HEK293 (cell line): ENCODE results near the gene NME3.

ENCODE experiments used
- EGR2 ChIP-seq: fragments of 450-650 bp; formaldehyde crosslinking; IDR thresholded peaks from 2 replicates; pipeline ENCODE4 v1.5.1; 2016; ENCODE audit warnings: low read depth, missing biosample characterization, missing genetic modification characterization
- GFI1B ChIP-seq: fragments of 450-650 bp; formaldehyde crosslinking; IDR thresholded peaks from 2 replicates; pipeline ENCODE4 v1.5.1; 2016; ENCODE audit warnings: missing biosample characterization, missing genetic modification characterization
- GLIS2 ChIP-seq: fragments of 450-650 bp; formaldehyde crosslinking; IDR thresholded peaks from 2 replicates; pipeline ENCODE4 v1.5.1; 2016; ENCODE audit warnings: missing biosample characterization, missing genetic modification characterization
- KLF10 ChIP-seq: fragments of 450-650 bp; IDR thresholded peaks from 2 replicates; pipeline ENCODE4 v1.5.1; 2018; ENCODE audit warnings: missing biosample characterization, mild to moderate bottlenecking, missing genetic modification characterization
- KLF8 ChIP-seq: fragments of 450-650 bp; formaldehyde crosslinking; IDR thresholded peaks from 2 replicates; pipeline ENCODE4 v1.5.1; 2016; ENCODE audit warnings: missing biosample characterization, missing genetic modification characterization
- OSR2 ChIP-seq: fragments of 450-650 bp; formaldehyde crosslinking; IDR thresholded peaks from 2 replicates; pipeline ENCODE4 v1.5.1; 2016; ENCODE audit warnings: missing biosample characterization, missing genetic modification characterization
- SALL2 ChIP-seq: fragments of 450-650 bp; formaldehyde crosslinking; IDR thresholded peaks from 2 replicates; pipeline ENCODE4 v1.5.0; 2017; ENCODE audit warnings: missing biosample characterization, mild to moderate bottlenecking, missing genetic modification characterization, borderline replicate concordance
- SP2 ChIP-seq: fragments of 450-650 bp; formaldehyde crosslinking; IDR thresholded peaks from 2 replicates; pipeline ENCODE4 v1.5.1; 2016; ENCODE audit warnings: missing biosample characterization, missing genetic modification characterization
- ZBTB20 ChIP-seq: fragments of 450-650 bp; formaldehyde crosslinking; IDR thresholded peaks from 2 replicates; pipeline ENCODE4 v1.5.1; 2016; ENCODE audit warnings: missing biosample characterization, missing genetic modification characterization
- ZBTB8A ChIP-seq: fragments of 450-650 bp; formaldehyde crosslinking; IDR thresholded peaks from 2 replicates; pipeline ENCODE4 v1.5.1; 2016; ENCODE audit warnings: missing biosample characterization, missing genetic modification characterization
- ZFHX2 ChIP-seq: fragments of 450-650 bp; formaldehyde crosslinking; conservative IDR thresholded peaks from 2 replicates; pipeline ENCODE4 v1.5.1; 2016; ENCODE audit warnings: missing biosample characterization, missing genetic modification characterization
- ZNF174 ChIP-seq: fragments of 450-650 bp; formaldehyde crosslinking; IDR thresholded peaks from 2 replicates; pipeline ENCODE4 v1.5.0; 2017; ENCODE audit warnings: missing biosample characterization, mild to moderate bottlenecking, missing genetic modification characterization
- ZNF23 ChIP-seq: fragments of 450-650 bp; formaldehyde crosslinking; IDR thresholded peaks from 2 replicates; pipeline ENCODE4 v1.5.1; 2016; ENCODE audit warnings: missing biosample characterization, missing genetic modification characterization, borderline replicate concordance
- ZNF423 ChIP-seq: fragments of 450-650 bp; formaldehyde crosslinking; IDR thresholded peaks from 2 replicates; pipeline ENCODE4 v1.5.1; 2016; ENCODE audit warnings: missing biosample characterization, missing genetic modification characterization
- ZNF473 ChIP-seq: fragments of 450-650 bp; formaldehyde crosslinking; IDR thresholded peaks from 2 replicates; pipeline ENCODE4 v1.5.1; 2017; ENCODE audit warnings: missing biosample characterization, missing genetic modification characterization
- ZNF610 ChIP-seq: fragments of 450-650 bp; formaldehyde crosslinking; IDR thresholded peaks from 2 replicates; pipeline ENCODE4 v1.5.1; 2016; ENCODE audit warnings: missing biosample characterization, missing genetic modification characterization, borderline replicate concordance
- ZNF792 ChIP-seq: fragments of 450-650 bp; formaldehyde crosslinking; IDR thresholded peaks from 2 replicates; pipeline ENCODE4 v1.5.1; 2016; ENCODE audit warnings: missing biosample characterization, missing genetic modification characterization
- ZNF837 ChIP-seq: fragments of 450-650 bp; formaldehyde crosslinking; IDR thresholded peaks from 2 replicates; pipeline ENCODE4 v1.5.1; 2016; ENCODE audit warnings: missing biosample characterization, missing genetic modification characterization
- TF ChIP-seq, protein P1 (sequence below): fragments of 450-650 bp; formaldehyde crosslinking; IDR thresholded peaks from 2 replicates; pipeline ENCODE4 v1.5.1; 2016; ENCODE audit warnings: missing biosample characterization, missing genetic modification characterization
- TF ChIP-seq, protein P2 (sequence below): sonication (generic); formaldehyde crosslinking; IDR thresholded peaks from 2 replicates; pipeline ENCODE4 v1.8.1; 2022; ENCODE audit warnings: mild to moderate bottlenecking, moderate library complexity, missing genetic modification reagents
- TF ChIP-seq, protein P3 (sequence below): fragments of 450-650 bp; formaldehyde crosslinking; IDR thresholded peaks from 2 replicates; pipeline ENCODE4 v1.5.1; 2016; ENCODE audit warnings: missing biosample characterization, missing genetic modification characterization
- TF ChIP-seq, protein P4 (sequence below): fragments of 450-650 bp; formaldehyde crosslinking; IDR thresholded peaks from 2 replicates; pipeline ENCODE4 v1.5.1; 2016; ENCODE audit warnings: missing biosample characterization, missing genetic modification characterization
- TF ChIP-seq, protein P5 (sequence below): fragments of 450-650 bp; formaldehyde crosslinking; IDR thresholded peaks from 2 replicates; pipeline ENCODE4 v1.5.1; 2017; ENCODE audit warnings: missing biosample characterization, missing genetic modification characterization

NME3 gene

DNA sequence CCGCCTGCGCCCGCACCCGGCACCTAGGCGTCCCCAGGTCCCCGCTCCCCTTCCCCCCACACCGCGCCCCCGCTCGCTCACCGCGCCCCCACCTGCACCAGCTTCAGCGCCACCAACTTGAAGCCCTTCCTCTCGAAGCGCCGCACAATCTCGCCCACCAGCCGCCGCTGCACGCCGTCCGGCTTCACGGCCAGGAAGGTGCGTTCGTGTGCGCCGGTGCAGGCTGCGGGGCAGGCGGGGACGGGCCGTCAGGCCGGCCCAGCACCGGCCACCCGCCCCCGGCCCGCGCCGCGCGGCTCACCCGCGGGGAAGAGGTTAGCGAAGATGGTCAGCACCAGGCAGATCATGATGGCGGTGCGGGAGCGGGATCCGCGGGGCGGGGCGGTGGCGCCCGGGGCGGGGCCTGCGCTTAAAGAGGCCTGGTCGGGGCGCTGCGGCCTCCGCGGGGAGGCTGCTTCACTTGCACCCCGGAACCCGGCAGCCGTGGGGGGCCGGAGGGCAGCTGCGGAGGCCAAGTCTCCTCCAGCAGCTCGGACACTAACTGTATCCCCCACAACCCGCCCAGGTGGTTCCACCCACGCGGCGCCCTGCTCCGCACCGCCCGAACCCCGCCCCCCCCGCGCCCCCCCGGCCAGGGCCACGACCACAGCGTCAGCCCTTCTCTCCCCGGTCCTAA lies at the start of gene NME3 (continued):
- TF ChIP-seq, protein P1, sequence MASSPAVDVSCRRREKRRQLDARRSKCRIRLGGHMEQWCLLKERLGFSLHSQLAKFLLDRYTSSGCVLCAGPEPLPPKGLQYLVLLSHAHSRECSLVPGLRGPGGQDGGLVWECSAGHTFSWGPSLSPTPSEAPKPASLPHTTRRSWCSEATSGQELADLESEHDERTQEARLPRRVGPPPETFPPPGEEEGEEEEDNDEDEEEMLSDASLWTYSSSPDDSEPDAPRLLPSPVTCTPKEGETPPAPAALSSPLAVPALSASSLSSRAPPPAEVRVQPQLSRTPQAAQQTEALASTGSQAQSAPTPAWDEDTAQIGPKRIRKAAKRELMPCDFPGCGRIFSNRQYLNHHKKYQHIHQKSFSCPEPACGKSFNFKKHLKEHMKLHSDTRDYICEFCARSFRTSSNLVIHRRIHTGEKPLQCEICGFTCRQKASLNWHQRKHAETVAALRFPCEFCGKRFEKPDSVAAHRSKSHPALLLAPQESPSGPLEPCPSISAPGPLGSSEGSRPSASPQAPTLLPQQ (tag by site-specific recombination), result peak; percentile 97
- TF ChIP-seq ZNF792 (tag by site-specific recombination) (no peak), ZFHX2 (tag by site-specific recombination) (peak; percentile 60; the same call in 1 of the 2 replicates), GLIS2 (tag by site-specific recombination) (peak; percentile 86), ZNF174 (no peak), ZNF23 (no peak), KLF10 (tag by site-specific recombination) (peak; percentile 55; the same call in 1 of the 2 replicates), ZBTB20 (tag by site-specific recombination) (peak; percentile 9; the same call in 1 of the 2 replicates), ZNF610 (no peak), ZNF423 (tag by site-specific recombination) (peak; percentile 89), ZNF837 (tag by site-specific recombination) (no peak), GFI1B (tag by site-specific recombination) (no peak), SP2 (tag by site-specific recombination) (peak; percentile 44), SALL2 (tag by site-specific recombination) (no peak), KLF8 (tag by site-specific recombination) (peak; percentile 87), ZNF473 (tag by site-specific recombination) (no peak), OSR2 (tag by site-specific recombination) (no peak), EGR2 (peak; percentile 30; the same call in 1 of the 2 replicates), ZBTB8A (no peak; the same call in 1 of the 2 replicates)
- TF ChIP-seq, protein P2, sequence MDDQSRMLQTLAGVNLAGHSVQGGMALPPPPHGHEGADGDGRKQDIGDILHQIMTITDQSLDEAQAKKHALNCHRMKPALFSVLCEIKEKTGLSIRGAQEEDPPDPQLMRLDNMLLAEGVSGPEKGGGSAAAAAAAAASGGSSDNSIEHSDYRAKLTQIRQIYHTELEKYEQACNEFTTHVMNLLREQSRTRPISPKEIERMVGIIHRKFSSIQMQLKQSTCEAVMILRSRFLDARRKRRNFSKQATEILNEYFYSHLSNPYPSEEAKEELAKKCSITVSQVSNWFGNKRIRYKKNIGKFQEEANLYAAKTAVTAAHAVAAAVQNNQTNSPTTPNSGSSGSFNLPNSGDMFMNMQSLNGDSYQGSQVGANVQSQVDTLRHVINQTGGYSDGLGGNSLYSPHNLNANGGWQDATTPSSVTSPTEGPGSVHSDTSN, result no peak
- TF ChIP-seq, protein P3, sequence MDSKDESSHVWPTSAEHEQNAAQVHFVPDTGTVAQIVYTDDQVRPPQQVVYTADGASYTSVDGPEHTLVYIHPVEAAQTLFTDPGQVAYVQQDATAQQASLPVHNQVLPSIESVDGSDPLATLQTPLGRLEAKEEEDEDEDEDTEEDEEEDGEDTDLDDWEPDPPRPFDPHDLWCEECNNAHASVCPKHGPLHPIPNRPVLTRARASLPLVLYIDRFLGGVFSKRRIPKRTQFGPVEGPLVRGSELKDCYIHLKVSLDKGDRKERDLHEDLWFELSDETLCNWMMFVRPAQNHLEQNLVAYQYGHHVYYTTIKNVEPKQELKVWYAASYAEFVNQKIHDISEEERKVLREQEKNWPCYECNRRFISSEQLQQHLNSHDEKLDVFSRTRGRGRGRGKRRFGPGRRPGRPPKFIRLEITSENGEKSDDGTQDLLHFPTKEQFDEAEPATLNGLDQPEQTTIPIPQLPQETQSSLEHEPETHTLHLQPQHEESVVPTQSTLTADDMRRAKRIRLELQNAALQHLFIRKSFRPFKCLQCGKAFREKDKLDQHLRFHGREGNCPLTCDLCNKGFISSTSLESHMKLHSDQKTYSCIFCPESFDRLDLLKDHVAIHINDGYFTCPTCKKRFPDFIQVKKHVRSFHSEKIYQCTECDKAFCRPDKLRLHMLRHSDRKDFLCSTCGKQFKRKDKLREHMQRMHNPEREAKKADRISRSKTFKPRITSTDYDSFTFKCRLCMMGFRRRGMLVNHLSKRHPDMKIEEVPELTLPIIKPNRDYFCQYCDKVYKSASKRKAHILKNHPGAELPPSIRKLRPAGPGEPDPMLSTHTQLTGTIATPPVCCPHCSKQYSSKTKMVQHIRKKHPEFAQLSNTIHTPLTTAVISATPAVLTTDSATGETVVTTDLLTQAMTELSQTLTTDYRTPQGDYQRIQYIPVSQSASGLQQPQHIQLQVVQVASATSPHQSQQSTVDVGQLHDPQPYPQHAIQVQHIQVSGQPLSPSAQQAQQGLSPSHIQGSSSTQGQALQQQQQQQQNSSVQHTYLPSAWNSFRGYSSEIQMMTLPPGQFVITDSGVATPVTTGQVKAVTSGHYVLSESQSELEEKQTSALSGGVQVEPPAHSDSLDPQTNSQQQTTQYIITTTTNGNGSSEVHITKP (tag by site-specific recombination), result peak; percentile 87
- TF ChIP-seq, protein P4, sequence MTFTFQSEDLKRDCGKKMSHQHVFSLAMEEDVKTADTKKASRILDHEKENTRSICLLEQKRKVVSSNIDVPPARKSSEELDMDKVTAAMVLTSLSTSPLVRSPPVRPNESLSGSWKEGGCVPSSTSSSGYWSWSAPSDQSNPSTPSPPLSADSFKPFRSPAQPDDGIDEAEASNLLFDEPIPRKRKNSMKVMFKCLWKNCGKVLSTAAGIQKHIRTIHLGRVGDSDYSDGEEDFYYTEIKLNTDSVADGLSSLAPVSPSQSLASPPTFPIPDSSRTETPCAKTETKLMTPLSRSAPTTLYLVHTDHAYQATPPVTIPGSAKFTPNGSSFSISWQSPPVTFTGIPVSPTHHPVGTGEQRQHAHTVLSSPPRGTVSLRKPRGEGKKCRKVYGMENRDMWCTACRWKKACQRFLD (tag by site-specific recombination), result no peak
- TF ChIP-seq, protein P5, sequence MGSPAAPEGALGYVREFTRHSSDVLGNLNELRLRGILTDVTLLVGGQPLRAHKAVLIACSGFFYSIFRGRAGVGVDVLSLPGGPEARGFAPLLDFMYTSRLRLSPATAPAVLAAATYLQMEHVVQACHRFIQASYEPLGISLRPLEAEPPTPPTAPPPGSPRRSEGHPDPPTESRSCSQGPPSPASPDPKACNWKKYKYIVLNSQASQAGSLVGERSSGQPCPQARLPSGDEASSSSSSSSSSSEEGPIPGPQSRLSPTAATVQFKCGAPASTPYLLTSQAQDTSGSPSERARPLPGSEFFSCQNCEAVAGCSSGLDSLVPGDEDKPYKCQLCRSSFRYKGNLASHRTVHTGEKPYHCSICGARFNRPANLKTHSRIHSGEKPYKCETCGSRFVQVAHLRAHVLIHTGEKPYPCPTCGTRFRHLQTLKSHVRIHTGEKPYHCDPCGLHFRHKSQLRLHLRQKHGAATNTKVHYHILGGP (tag by site-specific recombination), result no peak
